Esophagus muscularis mucosa (tissue), 4 donors: ENCODE results near the gene MYO1D. TPM values are rescaled to one million over a fixed set of nuclear protein-coding genes. Genes with fewer than 3 reads are reported as not detected.
"Not testable (repeated sequence)": the region's sequence is repeated elsewhere in the genome, so short reads cannot be mapped to it uniquely, and the experiment has no call there.

Source experiments
- DNase-seq: peaks from one replicate; pipeline ENCODE4 v3.0.0-alpha.2; 2017; ENCODE audit errors: extremely low spot score
- H3K27ac ChIP-seq, 4 donors: fragments of 200-600 bp; sonication (generic); replicated peaks in 1 of 4; 1 replicate in 3 of 4; 2 replicates in 1 of 4; pipeline ENCODE4 v1.5.1; 2016 to 2019; ENCODE audit warnings: mild to moderate bottlenecking in 1 of 4
- H3K27me3 ChIP-seq, 4 donors: fragments of 200-600 bp; sonication (generic); one replicate each; pipeline versions ENCODE4 v1.5.1 to v1.6.0; 2016 to 2019
- H3K36me3 ChIP-seq, 4 donors: fragments of 200-600 bp; sonication (generic); one replicate each; pipeline ENCODE4 v1.5.1; 2016 to 2019
- H3K4me1 ChIP-seq, 4 donors: fragments of 200-600 bp; sonication (generic); one replicate each; pipeline ENCODE4 v1.5.1; 2016 to 2019
- H3K4me3 ChIP-seq, 4 donors: fragments of 200-600 bp; sonication (generic); 1 replicate in 2 of 4; 2 replicates in 2 of 4; pipeline ENCODE4 v1.5.1; 2016 to 2019; ENCODE audit warnings: mild to moderate bottlenecking in 4 of 4, moderate library complexity in 1 of 4
- H3K9me3 ChIP-seq, 4 donors: fragments of 200-600 bp; sonication (generic); 1 replicate in 3 of 4; 2 replicates in 1 of 4; pipeline ENCODE4 v1.5.1; 2016 to 2019
- EP300 ChIP-seq: sonication (generic); formaldehyde crosslinking; IDR thresholded peaks from one replicate; pipeline ENCODE4 v1.6.1; 2017; ENCODE audit warnings: antibody characterized with exemption
- POLR2A ChIP-seq: fragments of 450-650 bp; IDR thresholded peaks from one replicate; pipeline ENCODE4 v1.6.1; 2017; ENCODE audit warnings: antibody characterized with exemption, moderate library complexity, mild to moderate bottlenecking, low read depth
- POLR2AphosphoS5 ChIP-seq, 2 donors: sonication (generic); formaldehyde crosslinking; IDR thresholded peaks; one replicate each; pipeline ENCODE4 v1.6.1; 2017; ENCODE audit warnings: antibody characterized with exemption in 2 of 2
- WGBS: methylation state at CpG from one replicate; pipeline ENCODE4 v1.1.5; 2018; 5-methylcytosine and 5-hydroxymethylcytosine counted together
- intact Hi-C: fragments of 100-400 bp; cut with DNase I; formaldehyde crosslinking; loops from one replicate; pipeline ENCODE4 v1.15.1; 2023
- total RNA-seq, 4 donors: library from RNA; depleted of rRNA; stranded (reverse); fragments of >200 nt; gene quantifications; one replicate each; pipeline versions ENCODE4 v1.1.0 to v1.2.1, GENCODE V29; 2016
- TF ChIP-seq, protein P1 (sequence below), 3 experiments: fragments of 200-600 bp in 2 of 3; fragments of 450-650 bp in 1 of 3; sonication (generic) in 2 of 3; IDR thresholded peaks; one replicate each; pipeline ENCODE4 v1.5.1; 2017 to 2019; ENCODE audit warnings: antibody characterized with exemption in 3 of 3, mild to moderate bottlenecking in 2 of 3, moderate library complexity in 1 of 3

Gene MYO1D
- total RNA-seq, 4 donors from 2014 or later, result 27.3 to 30.3 (median 29.0) TPM

DNA sequence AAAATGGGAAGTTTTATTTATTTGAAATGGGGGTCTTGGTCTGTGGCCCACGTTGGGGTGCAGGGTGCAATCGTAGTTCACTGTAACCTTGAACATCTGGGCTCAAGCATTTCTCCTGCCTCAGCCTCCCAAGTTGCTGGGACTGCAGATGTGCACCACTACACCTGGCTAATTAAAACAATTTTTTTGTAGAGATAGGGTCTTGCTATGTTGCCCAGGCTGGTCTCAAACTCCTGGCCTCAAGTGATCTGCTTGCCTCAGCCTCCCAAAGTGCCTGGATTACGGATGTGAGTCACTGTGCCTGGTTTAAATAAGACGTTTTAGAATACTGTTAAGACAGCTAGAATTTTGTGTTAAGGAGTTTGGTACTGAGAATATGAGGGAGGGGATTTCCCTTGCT lies 416.9 kb downstream of the MYO1D start:
- intact Hi-C loops, result no loop called here
- no peak overlapping the region for H3K27ac ChIP-seq
- WGBS, result 92% methylated on average over 4 of the region's 4 CpGs
- peaks cover 60 to 94% (median 85%) of the 10 kb centered on the region in 4 donors for H3K36me3 ChIP-seq
- H3K27me3 ChIP-seq, result no peaks in the 10 kb centered on the region
- no peak overlapping the region for H3K4me3 ChIP-seq
- no peaks in the 10 kb centered on the region for H3K9me3 ChIP-seq
- TF ChIP-seq EP300, result no peak
- no peak for TF ChIP-seq POLR2A
- TF ChIP-seq, protein P1, sequence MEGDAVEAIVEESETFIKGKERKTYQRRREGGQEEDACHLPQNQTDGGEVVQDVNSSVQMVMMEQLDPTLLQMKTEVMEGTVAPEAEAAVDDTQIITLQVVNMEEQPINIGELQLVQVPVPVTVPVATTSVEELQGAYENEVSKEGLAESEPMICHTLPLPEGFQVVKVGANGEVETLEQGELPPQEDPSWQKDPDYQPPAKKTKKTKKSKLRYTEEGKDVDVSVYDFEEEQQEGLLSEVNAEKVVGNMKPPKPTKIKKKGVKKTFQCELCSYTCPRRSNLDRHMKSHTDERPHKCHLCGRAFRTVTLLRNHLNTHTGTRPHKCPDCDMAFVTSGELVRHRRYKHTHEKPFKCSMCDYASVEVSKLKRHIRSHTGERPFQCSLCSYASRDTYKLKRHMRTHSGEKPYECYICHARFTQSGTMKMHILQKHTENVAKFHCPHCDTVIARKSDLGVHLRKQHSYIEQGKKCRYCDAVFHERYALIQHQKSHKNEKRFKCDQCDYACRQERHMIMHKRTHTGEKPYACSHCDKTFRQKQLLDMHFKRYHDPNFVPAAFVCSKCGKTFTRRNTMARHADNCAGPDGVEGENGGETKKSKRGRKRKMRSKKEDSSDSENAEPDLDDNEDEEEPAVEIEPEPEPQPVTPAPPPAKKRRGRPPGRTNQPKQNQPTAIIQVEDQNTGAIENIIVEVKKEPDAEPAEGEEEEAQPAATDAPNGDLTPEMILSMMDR (IDR thresholded peaks at IDR 0.05), result no peak
- no peak for TF ChIP-seq POLR2AphosphoS5 (IDR thresholded peaks at IDR 0.05)
- no peak for DNase-seq
- peaks cover 0 to 3% (median 0%) of the 10 kb centered on the region in 4 donors for H3K4me1 ChIP-seq

- H3K27me3 ChIP-seq, result no peaks in the 10 kb centered on the region
- H3K9me3 ChIP-seq, result no peaks in the 10 kb centered on the region
- intact Hi-C loops, result no loop called here
- no peak overlapping the region for H3K4me3 ChIP-seq
- TF ChIP-seq POLR2AphosphoS5 (IDR thresholded peaks at IDR 0.05) (no peak), POLR2A (no peak), EP300 (no peak)
- TF ChIP-seq, protein P1 (IDR thresholded peaks at IDR 0.05), result no peak
- peaks cover 0 to 3% (median 0%) of the 10 kb centered on the region in 4 donors for H3K4me1 ChIP-seq
- H3K27ac ChIP-seq, result no peak overlapping the region
- peaks cover 60 to 94% (median 86%) of the 10 kb centered on the region in 4 donors for H3K36me3 ChIP-seq
- no peak for DNase-seq
Observed at GRCh38 chr17:32458371-32458770, 418.6 kb downstream of the MYO1D start.

GRCh38 chr17:32453370-32453769 lies 423.6 kb downstream of the MYO1D start:
- peaks cover 0 to 4% (median 1%) of the 10 kb centered on the region in 4 donors for H3K4me1 ChIP-seq
- H3K9me3 ChIP-seq, result no peaks in the 10 kb centered on the region
- no peak overlapping the region for H3K27ac ChIP-seq
- intact Hi-C loops, result no loop called here
- 88% methylated on average over 2 of the region's 2 CpGs for WGBS
- H3K27me3 ChIP-seq, result no peaks in the 10 kb centered on the region
- H3K36me3 ChIP-seq, result peaks cover 58 to 100% (median 92%) of the 10 kb centered on the region in 4 donors
- no peak for DNase-seq
- H3K4me3 ChIP-seq, result no peak overlapping the region
- TF ChIP-seq EP300 (no peak), POLR2A (no peak), POLR2AphosphoS5 (IDR thresholded peaks at IDR 0.05) (no peak)
- TF ChIP-seq, protein P1 (IDR thresholded peaks at IDR 0.05), result no peak

GRCh38 chr17:32452281-32452680 lies 424.6 kb downstream of the MYO1D start:
- Histone ChIP-seq H3K9me3 (no peaks in the 10 kb centered on the region), H3K36me3 (peaks cover 54 to 100% (median 88%) of the 10 kb centered on the region in 4 donors), H3K27ac (no peak overlapping the region), H3K27me3 (no peaks in the 10 kb centered on the region), H3K4me1 (peaks cover 0 to 4% (median 2%) of the 10 kb centered on the region in 4 donors), H3K4me3 (no peak overlapping the region)
- no peak for TF ChIP-seq POLR2AphosphoS5 (IDR thresholded peaks at IDR 0.05)
- no peak for TF ChIP-seq EP300
- TF ChIP-seq, protein P1 (IDR thresholded peaks at IDR 0.05), result no peak
- no peak for TF ChIP-seq POLR2A
- intact Hi-C loops, result no loop called here
- no peak for DNase-seq
- 88% methylated on average over 1 of the region's 1 CpG for WGBS

GRCh38 chr17:32451879-32452278 lies 425.0 kb downstream of the MYO1D start:
- peaks cover 50 to 100% (median 86%) of the 10 kb centered on the region in 4 donors for H3K36me3 ChIP-seq
- DNase-seq, result no peak
- WGBS, result 92% methylated on average over 2 of the region's 2 CpGs
- H3K4me1 ChIP-seq, result peaks cover 2 to 6% (median 6%) of the 10 kb centered on the region in 4 donors
- H3K4me3 ChIP-seq, result no peak overlapping the region
- intact Hi-C loops, result no loop called here
- TF ChIP-seq EP300 (no peak), POLR2A (no peak), POLR2AphosphoS5 (IDR thresholded peaks at IDR 0.05) (no peak)
- TF ChIP-seq, protein P1 (IDR thresholded peaks at IDR 0.05), result no peak
- H3K9me3 ChIP-seq, result no peaks in the 10 kb centered on the region
- no peak overlapping the region for H3K27ac ChIP-seq
- no peaks in the 10 kb centered on the region for H3K27me3 ChIP-seq

DNA sequence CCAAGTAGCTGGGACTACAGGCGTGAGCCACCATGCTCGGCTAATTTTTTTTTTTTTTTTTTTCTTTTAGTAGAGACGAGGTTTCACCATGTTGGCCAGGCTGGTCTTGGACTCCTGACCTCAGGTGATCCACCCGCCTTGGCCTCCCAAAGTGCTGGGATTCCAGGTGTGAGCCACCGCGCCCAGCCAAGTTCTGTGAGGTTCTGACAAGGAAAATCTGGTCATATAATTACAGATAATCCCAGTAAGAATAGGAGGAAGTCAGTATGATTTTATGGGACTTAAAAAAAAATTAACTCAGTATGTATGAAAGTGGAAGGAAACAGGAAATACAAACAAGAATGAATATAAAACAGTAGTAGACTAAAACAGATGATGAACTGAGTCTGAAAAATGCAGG lies 426.5 kb downstream of the MYO1D start:
- H3K27ac ChIP-seq, intact Hi-C loops, H3K27me3 ChIP-seq, H3K4me3 ChIP-seq, H3K9me3 ChIP-seq, DNase-seq: not testable (repeated sequence)
- peaks cover 40 to 86% (median 74%) of the 10 kb centered on the region in 4 donors for H3K36me3 ChIP-seq
- peaks cover 17 to 21% (median 20%) of the 10 kb centered on the region in 4 donors for H3K4me1 ChIP-seq
- WGBS, result 96% methylated on average over 6 of the region's 6 CpGs
